ENCODE results near the gene ADK.

ADK gene

GRCh38 chr10:74523199-74523598, 372.2 kb downstream of the ADK start:
- TF ChIP-seq TAF1 (IDR thresholded peaks at IDR 0.05; ENCODE audit: borderline replicate concordance, insufficient read depth, low read length) (no peak), SIN3A (IDR thresholded peaks at IDR 0.05; ENCODE audit: borderline replicate concordance, insufficient read depth, low read length) (no peak), FOXP2 (optimal IDR thresholded peaks at IDR 0.05; ENCODE audit: borderline replicate concordance, extremely low read depth, extremely low read length, insufficient read depth) (no peak), POLR2AphosphoS5 (IDR thresholded peaks at IDR 0.05; ENCODE audit: low read depth, low read length) (no peak)
- TF ChIP-seq, protein P1, sequence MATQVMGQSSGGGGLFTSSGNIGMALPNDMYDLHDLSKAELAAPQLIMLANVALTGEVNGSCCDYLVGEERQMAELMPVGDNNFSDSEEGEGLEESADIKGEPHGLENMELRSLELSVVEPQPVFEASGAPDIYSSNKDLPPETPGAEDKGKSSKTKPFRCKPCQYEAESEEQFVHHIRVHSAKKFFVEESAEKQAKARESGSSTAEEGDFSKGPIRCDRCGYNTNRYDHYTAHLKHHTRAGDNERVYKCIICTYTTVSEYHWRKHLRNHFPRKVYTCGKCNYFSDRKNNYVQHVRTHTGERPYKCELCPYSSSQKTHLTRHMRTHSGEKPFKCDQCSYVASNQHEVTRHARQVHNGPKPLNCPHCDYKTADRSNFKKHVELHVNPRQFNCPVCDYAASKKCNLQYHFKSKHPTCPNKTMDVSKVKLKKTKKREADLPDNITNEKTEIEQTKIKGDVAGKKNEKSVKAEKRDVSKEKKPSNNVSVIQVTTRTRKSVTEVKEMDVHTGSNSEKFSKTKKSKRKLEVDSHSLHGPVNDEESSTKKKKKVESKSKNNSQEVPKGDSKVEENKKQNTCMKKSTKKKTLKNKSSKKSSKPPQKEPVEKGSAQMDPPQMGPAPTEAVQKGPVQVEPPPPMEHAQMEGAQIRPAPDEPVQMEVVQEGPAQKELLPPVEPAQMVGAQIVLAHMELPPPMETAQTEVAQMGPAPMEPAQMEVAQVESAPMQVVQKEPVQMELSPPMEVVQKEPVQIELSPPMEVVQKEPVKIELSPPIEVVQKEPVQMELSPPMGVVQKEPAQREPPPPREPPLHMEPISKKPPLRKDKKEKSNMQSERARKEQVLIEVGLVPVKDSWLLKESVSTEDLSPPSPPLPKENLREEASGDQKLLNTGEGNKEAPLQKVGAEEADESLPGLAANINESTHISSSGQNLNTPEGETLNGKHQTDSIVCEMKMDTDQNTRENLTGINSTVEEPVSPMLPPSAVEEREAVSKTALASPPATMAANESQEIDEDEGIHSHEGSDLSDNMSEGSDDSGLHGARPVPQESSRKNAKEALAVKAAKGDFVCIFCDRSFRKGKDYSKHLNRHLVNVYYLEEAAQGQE (IDR thresholded peaks at IDR 0.05; ENCODE audit: insufficient read depth in 1 of 2, low read depth in 2 of 2, low read length in 2 of 2): no peak

DNA sequence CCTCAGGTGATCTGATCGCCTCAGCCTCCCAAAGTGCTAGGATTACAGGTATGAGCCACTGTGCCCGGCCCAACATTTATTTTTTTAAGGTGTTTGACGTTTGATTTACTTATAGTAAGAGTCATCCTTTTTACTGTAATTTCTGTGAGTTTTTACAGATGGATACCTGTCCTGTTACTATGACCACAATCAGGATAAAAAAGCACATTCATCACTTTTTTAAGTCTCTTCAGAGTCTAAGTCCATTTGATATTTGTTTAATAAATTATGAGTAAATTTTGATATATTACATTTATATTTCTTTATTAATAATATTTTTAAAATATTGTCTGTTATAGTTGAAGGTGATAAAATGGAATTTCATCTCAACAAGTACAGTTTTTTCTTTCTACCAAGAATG, 374.9 kb downstream of the ADK start:
- TF ChIP-seq, protein P1 (IDR thresholded peaks at IDR 0.05; ENCODE audit: insufficient read depth in 1 of 2, low read depth in 2 of 2, low read length in 2 of 2): no peak
- TF ChIP-seq TAF1 (IDR thresholded peaks at IDR 0.05; ENCODE audit: borderline replicate concordance, insufficient read depth, low read length) (no peak), SIN3A (IDR thresholded peaks at IDR 0.05; ENCODE audit: borderline replicate concordance, insufficient read depth, low read length) (no peak), POLR2AphosphoS5 (IDR thresholded peaks at IDR 0.05; ENCODE audit: low read depth, low read length) (no peak), FOXP2 (optimal IDR thresholded peaks at IDR 0.05; ENCODE audit: borderline replicate concordance, extremely low read depth, extremely low read length, insufficient read depth) (no peak)

DNA sequence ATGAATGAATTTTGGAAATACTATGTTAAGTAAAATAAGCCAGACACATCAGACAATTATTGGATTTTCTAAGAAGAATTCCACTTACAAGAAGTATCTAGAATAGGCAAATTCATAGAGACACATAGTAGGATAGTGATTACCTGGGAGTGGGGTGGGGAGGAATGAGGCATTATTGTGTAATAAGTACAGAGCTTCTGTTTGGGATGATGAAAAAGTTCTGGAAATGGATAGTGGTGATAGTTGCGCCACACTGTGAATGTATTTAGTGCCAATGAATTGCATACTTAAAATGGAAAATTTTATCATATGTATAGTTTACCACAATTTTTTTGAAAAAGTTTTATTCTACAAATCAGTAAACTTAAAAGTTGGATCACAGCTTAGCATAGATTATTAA, 378.2 kb downstream of the ADK start:
- TF ChIP-seq POLR2AphosphoS5 (IDR thresholded peaks at IDR 0.05; ENCODE audit: low read depth, low read length) (no peak), FOXP2 (optimal IDR thresholded peaks at IDR 0.05; ENCODE audit: borderline replicate concordance, extremely low read depth, extremely low read length, insufficient read depth) (no peak), TAF1 (IDR thresholded peaks at IDR 0.05; ENCODE audit: borderline replicate concordance, insufficient read depth, low read length) (no peak), SIN3A (IDR thresholded peaks at IDR 0.05; ENCODE audit: borderline replicate concordance, insufficient read depth, low read length) (no peak)
- TF ChIP-seq, protein P1 (IDR thresholded peaks at IDR 0.05; ENCODE audit: insufficient read depth in 1 of 2, low read depth in 2 of 2, low read length in 2 of 2): no peak

- no peak for TF ChIP-seq POLR2AphosphoS5 (IDR thresholded peaks at IDR 0.05; ENCODE audit: low read depth, low read length)
- no peak for TF ChIP-seq TAF1 (IDR thresholded peaks at IDR 0.05; ENCODE audit: borderline replicate concordance, insufficient read depth, low read length)
- TF ChIP-seq SIN3A (IDR thresholded peaks at IDR 0.05; ENCODE audit: borderline replicate concordance, insufficient read depth, low read length): no peak
- TF ChIP-seq FOXP2 (optimal IDR thresholded peaks at IDR 0.05; ENCODE audit: borderline replicate concordance, extremely low read depth, extremely low read length, insufficient read depth): no peak
- TF ChIP-seq, protein P1 (IDR thresholded peaks at IDR 0.05; ENCODE audit: insufficient read depth in 1 of 2, low read depth in 2 of 2, low read length in 2 of 2): no peak
These were observed 380.0 kb downstream of the ADK start for GRCh38 chr10:74530981-74531380.

- TF ChIP-seq, protein P1 (IDR thresholded peaks at IDR 0.05; ENCODE audit: insufficient read depth in 1 of 2, low read depth in 2 of 2, low read length in 2 of 2): no peak
- no peak for TF ChIP-seq POLR2AphosphoS5 (IDR thresholded peaks at IDR 0.05; ENCODE audit: low read depth, low read length)
- no peak for TF ChIP-seq SIN3A (IDR thresholded peaks at IDR 0.05; ENCODE audit: borderline replicate concordance, insufficient read depth, low read length)
- no peak for TF ChIP-seq FOXP2 (optimal IDR thresholded peaks at IDR 0.05; ENCODE audit: borderline replicate concordance, extremely low read depth, extremely low read length, insufficient read depth)
- TF ChIP-seq TAF1 (IDR thresholded peaks at IDR 0.05; ENCODE audit: borderline replicate concordance, insufficient read depth, low read length): no peak
These were observed 388.3 kb downstream of the ADK start for GRCh38 chr10:74539317-74539716.
